ENCODE data around the gene USP24. TPM values are rescaled to one million over a fixed set of nuclear protein-coding genes. Genes with fewer than 3 reads are reported as not detected.

USP24 gene
- total and polyA plus RNA-seq, 10 of the 15 experiments (the other 5 are each of a cell fraction or from before 2014, with no cell fraction given), result 4.6 to 36.5 (median 25.3) TPM

GRCh38 chr1:55129194-55129728, 85.9 kb downstream of the USP24 start:
- Histone ChIP-seq H3K9me3 (replicated peaks; ENCODE audit: control insufficient read depth, insufficient read depth, low read length) (peaks cover 3% of the 10 kb centered on the region; the same call in 2 of the 3 replicates), H3K79me2 (ENCODE audit: control insufficient read depth, insufficient read depth, low read length) (no peaks in the 10 kb centered on the region), H3K27me3 (replicated peaks in 1 of 2; ENCODE audit: control insufficient read depth in 2 of 2, insufficient read depth in 2 of 2, low read length in 1 of 2) (no peaks in the 10 kb centered on the region), H3K9ac (ENCODE audit: control insufficient read depth, insufficient read depth, low read length) (no peak overlapping the region), H3K36me3 (ENCODE audit: control insufficient read depth in 2 of 2, insufficient read depth in 2 of 2, low read length in 1 of 2) (peaks cover 9 to 44% of the 10 kb centered on the region in 2 experiments), H4K20me1 (ENCODE audit: control insufficient read depth, insufficient read depth) (no peaks in the 10 kb centered on the region), H2AFZ (ENCODE audit: control insufficient read depth, low read depth, low read length) (no peak overlapping the region), H3K4me2 (ENCODE audit: control insufficient read depth, insufficient read depth) (no peak overlapping the region), H3K4me1 (ENCODE audit: control insufficient read depth, insufficient read depth, low read length) (peaks cover 9% of the 10 kb centered on the region), H3K27ac (ENCODE audit: control insufficient read depth, insufficient read depth) (no peak overlapping the region), H3K4me3 (no peak overlapping the region)
- ChIA-PET POLR2A (interaction anchor here (0.6 kb wide), 1 partner anchor 114 kb away, joined by 3 read pairs; no protein-coding TSS in a partner anchor), RAD21 (ENCODE audit: unreplicated experiment) (no interaction called here), CTCF (interaction anchor here (1.4 kb wide), 1 partner anchor 9 kb away, joined by 3 read pairs; no protein-coding TSS in a partner anchor), SMC1A (ENCODE audit: uncharacterized antibody, unreplicated experiment) (interaction anchor here (2.5 kb wide), 1 partner anchor 10 kb away, joined by 9 read pairs; no protein-coding TSS in a partner anchor)
- no TSS peak for BruUV-seq (replicated peaks)
- 84% methylated on average over 4 of the region's 4 CpGs for WGBS (ENCODE audit: insufficient coverage, insufficient replicate concordance, low lambda C conversion rate, missing lambda C conversion rate)
- no peak for FAIRE-seq
- intact Hi-C loops (cut with micrococcal nuclease; ENCODE audit: unreplicated experiment), result no loop called here
- TF ChIP-seq ZNF384 (IDR thresholded peaks at IDR 0.05; ENCODE audit: borderline replicate concordance, low read depth, low read length) (no peak), KDM1A (IDR thresholded peaks at IDR 0.05; ENCODE audit: borderline replicate concordance) (no peak), FOXK2 (IDR thresholded peaks at IDR 0.05) (no peak), RUNX3 (IDR thresholded peaks at IDR 0.05; ENCODE audit: low read length) (peak; percentile 25; the same call in 1 of the 2 replicates), PAX8 (IDR thresholded peaks at IDR 0.05) (no peak), IKZF2 (IDR thresholded peaks at IDR 0.05) (no peak)
- no peak for ATAC-seq
- in situ Hi-C loops (cut with MboI), result no loop called here
- no peak for DNase-seq (ENCODE audit: low read depth, low spot score)

- no peak overlapping the region for H3K9ac ChIP-seq (ENCODE audit: control insufficient read depth, insufficient read depth, low read length)
- ChIA-PET POLR2A (interaction anchor here (0.7 kb wide), 2 partner anchors 83 to 1179 kb away, joined by 4 to 6 read pairs; no protein-coding TSS in a partner anchor), CTCF (interaction anchor here (0.9 to 1.0 kb wide), 2 partner anchors 149 to 160 kb away, joined by 3 to 4 read pairs; no protein-coding TSS in a partner anchor), RAD21 (ENCODE audit: unreplicated experiment) (no interaction called here), SMC1A (ENCODE audit: uncharacterized antibody, unreplicated experiment) (no interaction called here)
- ATAC-seq (no peak), DNase-seq (ENCODE audit: low read depth, low spot score) (no peak), FAIRE-seq (no peak)
- no TSS peak for BruUV-seq (replicated peaks)
- H4K20me1 ChIP-seq (ENCODE audit: control insufficient read depth, insufficient read depth), result no peaks in the 10 kb centered on the region
- no peaks in the 10 kb centered on the region for H3K27me3 ChIP-seq (replicated peaks in 1 of 2; ENCODE audit: control insufficient read depth in 2 of 2, insufficient read depth in 2 of 2, low read length in 1 of 2)
- peaks cover 9% of the 10 kb centered on the region for H3K4me1 ChIP-seq (ENCODE audit: control insufficient read depth, insufficient read depth, low read length)
- no peak overlapping the region for H3K4me3 ChIP-seq
- no peaks in the 10 kb centered on the region for H3K79me2 ChIP-seq (ENCODE audit: control insufficient read depth, insufficient read depth, low read length)
- no peak overlapping the region for H3K4me2 ChIP-seq (ENCODE audit: control insufficient read depth, insufficient read depth)
- 90% methylated on average over 6 of the region's 7 CpGs for WGBS (ENCODE audit: insufficient coverage, insufficient replicate concordance, low lambda C conversion rate, missing lambda C conversion rate)
- TF ChIP-seq ASH2L (IDR thresholded peaks at IDR 0.05; ENCODE audit: borderline replicate concordance, low read depth) (no peak), RELB (IDR thresholded peaks at IDR 0.05; ENCODE audit: low read depth) (no peak), HCFC1 (IDR thresholded peaks at IDR 0.05; ENCODE audit: low read length) (no peak), BRCA1 (IDR thresholded peaks at IDR 0.05; ENCODE audit: low read depth, low read length) (no peak), PKNOX1 (IDR thresholded peaks at IDR 0.05) (no peak), ZNF24 (IDR thresholded peaks at IDR 0.05) (no peak), NFYB (IDR thresholded peaks at IDR 0.05; ENCODE audit: insufficient read depth, low read depth, low read length) (no peak), KDM1A (IDR thresholded peaks at IDR 0.05; ENCODE audit: borderline replicate concordance) (no peak), ETV6 (conservative IDR thresholded peaks at IDR 0.05 in 1 of 2, IDR thresholded peaks at IDR 0.05 in 1 of 2; ENCODE audit: borderline replicate concordance in 1 of 2, low read depth in 1 of 2) (no peak)
- intact Hi-C loops (cut with micrococcal nuclease; ENCODE audit: unreplicated experiment) (no loop called here), in situ Hi-C loops (cut with MboI) (no loop called here)
- H3K27ac ChIP-seq (ENCODE audit: control insufficient read depth, insufficient read depth), result peak overlapping the region; percentile 34; the same call in 1 of the 2 replicates
- no peak overlapping the region for H2AFZ ChIP-seq (ENCODE audit: control insufficient read depth, low read depth, low read length)
- peaks cover 3% of the 10 kb centered on the region; the same call in 2 of the 3 replicates for H3K9me3 ChIP-seq (replicated peaks; ENCODE audit: control insufficient read depth, insufficient read depth, low read length)
- peaks cover 9 to 37% of the 10 kb centered on the region in 2 experiments for H3K36me3 ChIP-seq (ENCODE audit: control insufficient read depth in 2 of 2, insufficient read depth in 2 of 2, low read length in 1 of 2)
These were observed 86.7 kb downstream of the USP24 start for GRCh38 chr1:55128418-55128995.

Measured in GM12878 (cell line).